ENCODE results near the gene MTTP.

MTTP gene

GRCh38 chr4:99665983-99666382, 91.4 kb downstream of the MTTP start:
- in situ Hi-C loops (cut with MboI; ENCODE audit: low pct_unique_long_range_greater_than_20kb, low sequenced_read_pairs, unreplicated experiment) = no loop called here
- TF ChIP-seq CTCF (IDR thresholded peaks at IDR 0.05; ENCODE audit: extremely low read depth, insufficient read depth, missing control alignments) = no peak
- no peak for DNase-seq (ENCODE audit: low spot score)

GRCh38 chr4:99668472-99668871, 93.8 kb downstream of the MTTP start:
- DNase-seq (ENCODE audit: low spot score) = no peak
- in situ Hi-C loops (cut with MboI; ENCODE audit: low pct_unique_long_range_greater_than_20kb, low sequenced_read_pairs, unreplicated experiment) = no loop called here
- TF ChIP-seq CTCF (IDR thresholded peaks at IDR 0.05; ENCODE audit: extremely low read depth, insufficient read depth, missing control alignments) = no peak

GRCh38 chr4:99669084-99669483, 94.5 kb downstream of the MTTP start:
- no peak for DNase-seq (ENCODE audit: low spot score)
- in situ Hi-C loops (cut with MboI; ENCODE audit: low pct_unique_long_range_greater_than_20kb, low sequenced_read_pairs, unreplicated experiment) = no loop called here
- TF ChIP-seq CTCF (IDR thresholded peaks at IDR 0.05; ENCODE audit: extremely low read depth, insufficient read depth, missing control alignments) = no peak

- no peak for TF ChIP-seq CTCF (IDR thresholded peaks at IDR 0.05; ENCODE audit: extremely low read depth, insufficient read depth, missing control alignments)
- DNase-seq (ENCODE audit: low spot score) = no peak
- in situ Hi-C loops (cut with MboI; ENCODE audit: low pct_unique_long_range_greater_than_20kb, low sequenced_read_pairs, unreplicated experiment) = no loop called here
Observed at GRCh38 chr4:99670409-99671073, 95.9 kb downstream of the MTTP start.

Measured in GM13977 (cell line).